ENCODE data around the gene PLEK.

- TF ChIP-seq, protein P1, sequence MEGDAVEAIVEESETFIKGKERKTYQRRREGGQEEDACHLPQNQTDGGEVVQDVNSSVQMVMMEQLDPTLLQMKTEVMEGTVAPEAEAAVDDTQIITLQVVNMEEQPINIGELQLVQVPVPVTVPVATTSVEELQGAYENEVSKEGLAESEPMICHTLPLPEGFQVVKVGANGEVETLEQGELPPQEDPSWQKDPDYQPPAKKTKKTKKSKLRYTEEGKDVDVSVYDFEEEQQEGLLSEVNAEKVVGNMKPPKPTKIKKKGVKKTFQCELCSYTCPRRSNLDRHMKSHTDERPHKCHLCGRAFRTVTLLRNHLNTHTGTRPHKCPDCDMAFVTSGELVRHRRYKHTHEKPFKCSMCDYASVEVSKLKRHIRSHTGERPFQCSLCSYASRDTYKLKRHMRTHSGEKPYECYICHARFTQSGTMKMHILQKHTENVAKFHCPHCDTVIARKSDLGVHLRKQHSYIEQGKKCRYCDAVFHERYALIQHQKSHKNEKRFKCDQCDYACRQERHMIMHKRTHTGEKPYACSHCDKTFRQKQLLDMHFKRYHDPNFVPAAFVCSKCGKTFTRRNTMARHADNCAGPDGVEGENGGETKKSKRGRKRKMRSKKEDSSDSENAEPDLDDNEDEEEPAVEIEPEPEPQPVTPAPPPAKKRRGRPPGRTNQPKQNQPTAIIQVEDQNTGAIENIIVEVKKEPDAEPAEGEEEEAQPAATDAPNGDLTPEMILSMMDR (IDR thresholded peaks at IDR 0.05 in 8 of 11, conservative IDR thresholded peaks at IDR 0.05 in 3 of 11), result no peak
- TF ChIP-seq POLR2A (IDR thresholded peaks at IDR 0.05), result no peak
Observed at GRCh38 chr2:68371138-68371537, 6.1 kb downstream of the PLEK start.

Measured in spleen (tissue), 7 donors.